ENCODE measurements around the gene OLFML2A.

- TF ChIP-seq CTCF (IDR thresholded peaks at IDR 0.05) (no peak), POLR2A (IDR thresholded peaks at IDR 0.05) (no peak)
Observed at GRCh38 chr9:124779368-124780059, 2.6 kb downstream of the OLFML2A start.
